Thyroid gland (tissue), 4 donors: ENCODE results near the gene USF1.

Source experiments
- CTCF ChIP-seq, 6 experiments: fragments of 200-600 bp in 3 of 6; fragments of 450-650 bp in 3 of 6; sonication (generic) in 3 of 6; IDR thresholded peaks; one replicate each; pipeline ENCODE4 v1.5.1; 2016 to 2019; ENCODE audit warnings: antibody characterized with exemption in 6 of 6, mild to moderate bottlenecking in 2 of 6, inconsistent platforms in 1 of 6, moderate library complexity in 1 of 6
- POLR2A ChIP-seq, 2 donors: fragments of 450-650 bp; IDR thresholded peaks; one replicate each; pipeline ENCODE4 v1.6.1; 2017; ENCODE audit warnings: antibody characterized with exemption in 2 of 2, mild to moderate bottlenecking in 2 of 2, moderate library complexity in 1 of 2

DNA sequence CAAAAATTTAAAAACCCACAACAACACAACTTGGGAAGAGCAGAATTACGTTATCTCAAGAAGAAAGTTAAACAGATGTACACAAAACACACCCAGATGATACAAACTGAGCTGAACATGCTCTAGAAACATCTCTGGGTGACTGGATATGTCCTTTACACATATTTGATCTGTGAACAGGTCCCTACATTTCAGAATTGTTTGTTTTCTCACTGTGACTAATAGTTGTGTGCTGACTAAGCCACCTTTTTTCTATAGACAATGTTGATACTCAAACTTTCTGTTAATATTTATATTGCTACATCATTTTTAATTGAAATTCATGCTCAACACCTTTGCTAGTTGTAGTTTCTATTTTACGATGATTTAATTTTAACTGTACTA lies 23.8 kb downstream of the USF1 start:
- no peak for TF ChIP-seq CTCF (IDR thresholded peaks at IDR 0.05)
- no peak for TF ChIP-seq POLR2A (IDR thresholded peaks at IDR 0.05)
